Endometrial microvascular endothelial cells (primary cell): Measurements from ENCODE around the gene PRPF19. TPM values are rescaled to one million over a fixed set of nuclear protein-coding genes. Genes with fewer than 3 reads are reported as not detected.

Source experiments
- in situ Hi-C: cut with HindIII; loops from 2 replicates; pipeline ENCODE4 v1.10.0; 2017; ENCODE audit warnings: low sequenced_read_pairs, low pct_unique_long_range_greater_than_20kb; ENCODE audit errors: inconsistent ontology term
- total RNA-seq: library from RNA; depleted of rRNA; stranded (reverse); fragments of >200 nt; gene quantifications from one replicate; pipeline ENCODE4 v1.2.3, GENCODE V29; 2015; ENCODE audit errors: inconsistent ontology term

The PRPF19 gene
- total RNA-seq, 1 donor from 2014 or later, result 130 TPM

DNA sequence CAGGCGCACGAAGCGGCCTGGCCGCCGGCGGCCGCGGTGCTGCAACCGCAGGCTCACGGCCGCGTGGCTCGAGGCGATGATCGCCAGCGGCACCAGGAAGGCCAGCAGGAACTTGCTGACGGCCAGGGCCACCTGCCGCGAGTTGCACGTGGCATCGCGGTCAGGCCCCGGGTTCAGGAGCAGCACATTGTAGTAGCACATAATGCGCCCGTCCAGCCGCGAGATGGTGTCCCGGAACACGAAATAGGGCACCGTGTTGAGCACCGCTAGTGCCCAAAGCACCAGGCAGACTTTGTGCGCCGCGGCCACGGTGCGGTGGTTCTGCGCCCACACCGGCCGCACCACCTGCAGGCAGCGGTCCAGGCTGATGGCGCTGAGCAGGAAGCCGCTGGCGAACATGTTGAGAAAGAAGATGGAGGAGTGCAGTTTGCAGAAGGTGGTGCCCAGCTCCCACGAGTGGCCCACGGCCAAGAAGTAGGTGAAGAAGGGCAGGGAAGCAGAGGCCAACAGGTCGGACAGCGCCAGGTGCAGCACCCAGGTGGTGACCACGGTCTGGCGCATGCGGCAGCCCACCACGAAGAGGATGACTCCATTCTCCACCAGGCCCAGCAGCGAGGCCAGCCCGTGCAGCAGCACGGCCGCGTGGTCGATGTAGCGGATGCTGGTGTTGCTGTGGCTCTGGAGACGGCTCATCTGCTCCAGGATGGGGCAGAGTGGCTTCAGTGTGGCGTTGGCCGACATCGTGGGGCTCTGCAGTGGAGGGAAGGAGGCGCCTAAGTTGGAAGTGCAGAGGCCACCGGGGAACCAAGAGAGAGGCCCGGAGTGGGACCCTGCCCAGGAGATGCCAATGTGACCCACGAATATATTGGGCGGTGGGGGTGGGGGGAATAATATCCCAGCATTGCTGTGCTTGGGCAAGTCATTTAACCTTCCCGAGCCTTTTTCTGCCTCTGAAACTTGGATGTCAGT lies 53.1 kb downstream of the PRPF19 start:
- in situ Hi-C loops, result no loop called here

GRCh38 chr11:60852117-60852981 lies 54.0 kb downstream of the PRPF19 start:
- in situ Hi-C loops, result no loop called here

DNA sequence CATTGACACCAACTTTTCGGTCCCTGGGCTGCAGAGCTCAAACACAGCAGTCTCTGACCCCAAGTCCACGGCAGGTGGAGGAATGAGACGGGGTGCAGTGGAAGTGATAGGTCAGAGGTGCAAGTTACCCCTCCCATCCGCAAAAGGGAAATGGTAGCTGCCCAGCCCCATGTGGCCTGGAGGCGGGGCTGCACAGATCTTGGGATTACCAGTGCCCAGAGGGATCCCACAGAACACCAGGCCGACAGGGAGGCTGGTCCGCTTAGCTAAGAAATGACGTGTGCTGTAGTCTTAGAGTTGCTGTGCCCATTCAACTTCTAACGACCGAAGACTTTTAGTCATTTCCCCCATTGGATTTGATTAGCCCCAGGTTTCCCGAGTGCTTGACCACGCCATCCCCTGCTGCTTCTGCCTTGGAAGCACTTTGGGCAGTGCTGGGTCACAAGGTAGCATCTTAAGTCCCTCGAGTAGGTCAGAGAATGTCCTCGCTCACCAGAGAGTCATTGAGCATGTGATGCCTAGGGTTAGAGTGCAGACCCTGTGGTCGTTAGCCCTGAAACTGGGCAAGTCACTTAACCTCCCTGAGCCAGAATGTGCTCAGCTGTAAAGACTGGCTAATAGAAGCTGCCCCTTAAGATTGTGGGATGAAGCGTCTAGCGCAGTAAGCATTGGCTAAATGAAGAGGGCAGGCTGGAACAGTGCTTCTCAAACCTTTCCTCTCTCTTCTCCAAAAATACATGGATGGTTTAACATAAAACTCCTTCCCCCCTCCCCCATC lies 54.9 kb downstream of the PRPF19 start:
- in situ Hi-C loops, result no loop called here

GRCh38 chr11:60849641-60850520 lies 56.5 kb downstream of the PRPF19 start:
- in situ Hi-C loops, result no loop called here

GRCh38 chr11:60848714-60849151 lies 57.7 kb downstream of the PRPF19 start:
- in situ Hi-C loops, result no loop called here

DNA sequence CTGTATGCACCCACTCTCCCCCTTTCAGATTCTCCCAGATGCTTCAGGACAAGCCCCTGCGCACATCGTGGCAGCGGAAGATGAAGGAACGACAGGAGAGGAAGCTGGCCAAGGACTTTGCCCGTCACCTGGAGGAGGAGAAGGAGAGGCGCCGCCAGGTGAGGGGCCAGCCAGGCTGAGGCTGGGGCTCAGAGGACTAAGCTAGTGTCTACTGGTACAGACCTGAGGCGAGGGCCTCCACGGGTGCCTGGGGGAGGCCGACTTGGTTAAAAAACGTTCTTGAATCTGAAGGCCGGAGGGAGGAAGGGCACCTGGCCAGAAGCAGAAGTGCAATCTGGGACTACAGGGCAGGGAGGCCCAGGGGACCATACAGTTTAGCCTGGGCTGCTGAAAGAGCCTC lies 58.5 kb downstream of the PRPF19 start:
- in situ Hi-C loops, result no loop called here

DNA sequence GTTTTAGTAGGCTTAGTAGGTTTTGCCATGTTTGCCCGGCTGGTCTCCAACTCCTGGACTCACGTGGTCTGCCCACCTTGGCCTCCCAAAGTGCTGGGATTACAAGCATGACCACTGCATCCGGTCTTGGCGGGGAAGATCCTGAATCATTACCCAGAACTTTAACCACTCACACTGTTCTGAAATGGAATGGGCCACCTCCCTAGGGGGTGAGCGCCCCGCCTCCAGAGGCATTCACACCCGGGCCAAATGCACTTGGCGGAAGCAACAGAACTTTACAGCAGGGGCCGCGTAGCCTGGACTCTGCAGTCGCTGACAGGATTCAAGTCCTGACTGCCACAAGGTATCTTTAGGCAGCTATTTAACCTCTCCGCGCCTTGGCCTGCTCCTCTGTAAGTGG lies 59.1 kb downstream of the PRPF19 start:
- in situ Hi-C loops, result no loop called here

- in situ Hi-C loops, result no loop called here
Measured at GRCh38 chr11:60845338-60845737, 61.0 kb downstream of the PRPF19 start.

DNA sequence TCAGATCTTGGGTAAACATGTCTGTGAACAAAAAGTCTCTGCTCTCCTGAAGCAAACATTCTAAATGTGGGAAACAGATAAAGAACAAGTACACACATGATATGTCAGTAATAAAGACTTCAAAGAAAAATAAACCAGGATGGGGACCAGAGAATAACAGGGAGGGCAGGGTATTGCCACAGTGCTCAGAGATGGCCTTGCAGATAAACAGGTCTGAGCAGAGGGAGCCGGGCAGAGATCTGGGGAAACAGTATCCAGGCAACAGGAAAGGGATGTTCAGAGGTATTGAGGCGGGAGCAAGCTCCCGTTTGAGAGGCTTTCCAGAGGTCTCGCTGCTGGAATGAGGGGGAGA lies 61.5 kb downstream of the PRPF19 start:
- in situ Hi-C loops, result no loop called here

DNA sequence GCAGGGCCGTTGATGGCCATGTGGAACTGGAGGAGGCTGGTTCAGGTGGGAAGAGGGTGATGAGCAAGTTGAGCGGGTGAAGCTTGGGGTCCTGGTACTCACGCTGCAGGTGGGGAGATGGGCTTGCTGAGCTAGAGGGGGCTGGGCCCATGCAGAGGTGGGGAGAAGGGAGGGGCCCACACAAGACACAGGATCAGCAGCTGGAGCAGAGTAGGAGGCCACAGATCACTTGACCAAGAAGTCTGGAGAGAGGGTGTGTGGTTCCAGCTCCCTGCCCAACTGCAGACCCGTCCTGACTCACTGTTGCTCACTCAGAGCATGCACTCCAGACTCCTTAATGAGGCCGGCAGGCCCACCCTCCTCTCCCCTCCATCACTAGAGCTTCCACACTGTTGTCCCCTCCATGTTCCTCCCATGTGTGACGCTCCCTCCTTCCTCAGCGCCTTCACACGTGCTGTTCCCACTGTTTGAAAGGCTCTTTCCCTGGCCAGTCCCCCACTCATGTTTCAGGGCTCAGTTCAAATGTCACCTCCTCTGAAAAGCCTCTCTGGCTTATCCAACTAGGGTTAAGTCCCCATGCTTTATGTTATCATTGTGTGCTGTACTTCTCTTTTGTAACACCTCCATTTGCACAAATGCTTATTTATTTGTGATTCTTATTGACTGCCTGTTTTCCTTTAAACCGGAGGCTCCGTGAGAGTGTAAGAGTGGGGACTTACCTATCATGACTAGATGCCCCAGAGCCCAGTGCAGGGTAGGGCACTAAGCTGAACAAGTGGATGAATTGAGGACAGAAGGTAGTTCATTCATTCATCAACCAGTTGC lies 62.1 kb downstream of the PRPF19 start:
- in situ Hi-C loops, result no loop called here

GRCh38 chr11:60842668-60843600 lies 63.5 kb downstream of the PRPF19 start:
- in situ Hi-C loops, result no loop called here

DNA sequence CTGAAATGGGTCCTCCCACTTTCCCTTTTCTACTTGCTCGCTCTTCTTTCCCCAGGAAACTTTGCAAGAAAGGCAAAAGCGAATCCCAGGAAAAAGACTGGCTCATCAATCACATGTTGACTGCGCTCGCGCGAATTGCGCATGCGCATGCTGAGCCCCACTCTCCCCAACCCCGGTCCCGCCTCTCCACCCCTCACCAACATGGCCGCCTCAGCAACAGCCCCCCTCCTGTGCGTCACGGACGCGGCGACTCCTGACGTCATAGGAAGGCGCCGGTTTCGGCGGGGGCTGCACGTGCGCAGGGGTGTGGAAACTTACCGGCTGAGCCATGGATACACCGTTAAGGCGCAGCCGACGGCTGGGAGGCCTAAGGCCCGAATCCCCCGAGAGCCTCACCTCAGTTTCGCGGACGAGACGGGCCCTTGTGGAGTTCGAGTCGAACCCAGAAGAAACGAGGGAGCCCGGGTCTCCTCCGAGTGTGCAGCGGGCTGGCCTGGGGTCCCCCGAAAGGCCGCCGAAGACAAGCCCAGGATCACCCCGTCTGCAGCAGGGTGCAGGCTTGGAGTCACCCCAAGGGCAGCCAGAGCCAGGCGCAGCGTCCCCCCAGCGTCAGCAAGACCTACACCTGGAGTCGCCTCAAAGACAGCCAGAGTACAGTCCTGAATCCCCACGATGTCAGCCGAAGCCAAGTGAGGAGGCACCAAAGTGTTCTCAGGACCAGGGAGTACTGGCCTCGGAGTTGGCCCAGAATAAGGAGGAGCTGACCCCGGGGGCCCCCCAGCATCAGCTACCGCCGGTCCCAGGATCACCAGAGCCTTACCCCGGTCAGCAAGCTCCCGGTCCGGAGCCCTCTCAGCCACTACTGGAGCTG lies 64.4 kb downstream of the PRPF19 start, which contains the start of gene CCDC86:
CCDC86 (plus strand) TSS at position 317 of the 871 bp plus-strand sequence; CDS start at position 329, 12 bp downstream.
- in situ Hi-C loops, result no loop called here
